NOMO-1 treated with DMSO at 0.1 percent for 48 hours (cell line): Measurements from ENCODE around the gene RAP1A.

Experiments used
- DNase-seq: peaks from one replicate; lab custom pipeline; 2025; ENCODE audit not compliant: unreplicated experiment; lab: John Stamatoyannopoulos, UW

The RAP1A gene

DNA sequence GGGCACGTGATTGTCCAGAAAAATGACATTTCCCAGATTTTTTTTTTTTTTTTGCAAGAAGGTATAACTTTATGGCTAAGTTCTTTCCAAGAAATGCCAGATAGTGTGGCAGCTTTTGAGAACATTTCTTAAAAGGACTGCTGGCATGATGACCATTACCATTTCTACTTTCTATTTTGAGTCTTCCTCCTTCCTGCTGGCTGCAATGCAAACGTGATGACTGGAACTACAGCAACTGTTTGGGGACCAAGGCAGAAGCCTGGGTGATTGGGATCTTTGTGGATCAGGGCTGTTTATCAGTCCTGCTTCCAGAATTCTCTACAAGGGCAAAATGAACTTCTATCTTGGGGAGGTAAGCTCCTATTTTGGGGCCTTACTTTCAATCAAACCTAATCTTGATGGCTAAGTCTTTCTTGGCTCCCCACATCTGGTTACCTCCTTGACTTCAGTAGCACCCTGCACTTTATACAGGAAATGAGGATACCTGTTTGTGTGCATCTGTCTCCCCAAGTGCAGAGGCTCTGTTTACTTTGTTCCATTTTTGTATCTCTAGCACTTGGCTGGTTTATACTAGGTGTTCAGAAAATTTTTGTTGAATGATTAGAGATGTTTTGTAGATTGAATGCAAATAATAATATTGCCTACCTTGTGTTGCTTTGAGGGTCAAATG, 132.5 kb downstream of the RAP1A start:
- no peak for DNase-seq

DNA sequence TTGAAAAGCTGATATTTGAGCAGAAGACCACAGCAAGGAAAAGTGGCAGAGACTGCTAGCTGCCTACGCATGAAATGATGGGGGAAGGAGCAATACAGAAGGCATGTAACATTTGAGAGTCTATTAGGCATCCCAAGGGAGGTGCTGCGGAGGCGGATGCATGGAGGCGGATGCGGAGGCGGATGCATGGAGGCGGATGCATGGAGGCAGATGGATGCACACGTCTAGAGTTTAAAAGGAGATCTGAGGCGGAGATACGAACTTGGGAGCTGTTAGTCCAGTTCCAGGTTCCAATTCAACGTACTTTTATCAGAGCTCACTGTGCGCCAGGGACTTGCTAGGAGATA, 135.4 kb downstream of the RAP1A start:
- peak; percentile 23 for DNase-seq

GRCh38 chr1:111755331-111756123, 135.9 kb downstream of the RAP1A start, which contains the start of gene DDX20:
Gene DDX20 (plus strand): TSS chr1:111755901. CDS start chr1:111755925, 24 bp downstream.
- DNase-seq: peak; percentile 97

- DNase-seq: no peak
Observed at GRCh38 chr1:111756124-111756513, 136.5 kb downstream of the RAP1A start.

GRCh38 chr1:111758373-111758772, 138.8 kb downstream of the RAP1A start:
- DNase-seq: peak; percentile 4

DNA sequence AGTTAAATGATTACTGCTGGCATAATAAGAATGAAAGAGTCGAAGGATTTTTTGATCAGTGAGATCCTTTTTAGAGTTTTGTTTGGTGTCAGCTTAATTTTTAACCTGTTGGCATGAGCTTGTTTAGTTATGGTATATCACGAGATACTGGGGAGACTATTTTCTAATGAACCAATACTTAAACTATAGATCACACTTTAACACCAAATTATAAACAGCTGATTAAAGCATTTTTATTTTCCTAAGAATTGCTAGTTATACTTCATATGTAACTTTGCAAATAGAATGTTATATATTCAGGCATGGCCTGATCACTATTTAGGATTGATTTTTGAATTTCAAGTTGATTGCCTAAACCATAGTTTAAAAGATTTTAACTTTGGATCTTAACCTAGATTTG, 142.1 kb downstream of the RAP1A start:
- no peak for DNase-seq

DNA sequence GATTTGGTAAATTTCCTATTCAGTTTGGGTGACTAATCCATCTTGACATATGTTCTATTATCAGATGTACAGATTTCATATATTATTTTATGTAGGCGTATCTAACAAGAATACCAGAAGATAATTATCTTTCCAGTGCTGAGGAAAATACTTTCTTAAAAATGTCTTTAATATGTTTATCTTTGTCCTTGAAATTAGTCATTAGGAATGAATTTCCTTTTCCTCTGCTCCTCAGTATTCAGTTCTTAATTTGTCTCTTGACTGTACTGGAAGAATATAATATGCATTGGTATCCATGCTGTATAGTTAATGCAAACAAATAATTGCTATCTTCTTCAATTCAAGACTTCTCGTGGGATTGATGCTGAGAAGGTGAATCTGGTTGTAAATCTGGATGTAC, 142.7 kb downstream of the RAP1A start:
- no peak for DNase-seq
